GM20000 (cell line): ENCODE data around the gene RYR3.

Experiments
- DNase-seq: peaks from one replicate; pipeline ENCODE4 v3.0.0; 2012; ENCODE audit warnings: low spot score
- TF ChIP-seq, protein P1 (sequence below): IDR thresholded peaks from 2 replicates; pipeline ENCODE4 v1.5.1; 2012; ENCODE audit warnings: mild to moderate bottlenecking, control low read depth; ENCODE audit errors: extremely low read depth, missing control alignments

The RYR3 gene

DNA sequence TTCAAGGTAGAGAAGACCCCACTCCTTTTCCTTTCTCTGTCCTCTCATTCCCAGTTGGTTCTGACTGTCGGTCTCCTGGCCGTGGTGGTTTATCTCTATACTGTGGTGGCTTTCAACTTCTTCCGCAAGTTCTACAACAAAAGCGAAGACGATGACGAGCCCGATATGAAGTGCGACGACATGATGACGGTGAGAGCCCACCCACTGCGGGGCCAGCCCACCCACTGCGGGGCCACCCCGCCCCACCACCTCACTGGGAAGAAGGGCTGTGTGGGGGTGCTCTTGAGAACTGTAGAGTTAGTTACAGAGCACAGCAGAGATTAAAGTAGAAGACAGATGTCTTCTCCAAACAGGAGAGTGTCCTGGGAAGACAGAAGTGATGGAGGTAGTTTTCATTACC, 547.0 kb downstream of the RYR3 start:
- TF ChIP-seq, protein P1, sequence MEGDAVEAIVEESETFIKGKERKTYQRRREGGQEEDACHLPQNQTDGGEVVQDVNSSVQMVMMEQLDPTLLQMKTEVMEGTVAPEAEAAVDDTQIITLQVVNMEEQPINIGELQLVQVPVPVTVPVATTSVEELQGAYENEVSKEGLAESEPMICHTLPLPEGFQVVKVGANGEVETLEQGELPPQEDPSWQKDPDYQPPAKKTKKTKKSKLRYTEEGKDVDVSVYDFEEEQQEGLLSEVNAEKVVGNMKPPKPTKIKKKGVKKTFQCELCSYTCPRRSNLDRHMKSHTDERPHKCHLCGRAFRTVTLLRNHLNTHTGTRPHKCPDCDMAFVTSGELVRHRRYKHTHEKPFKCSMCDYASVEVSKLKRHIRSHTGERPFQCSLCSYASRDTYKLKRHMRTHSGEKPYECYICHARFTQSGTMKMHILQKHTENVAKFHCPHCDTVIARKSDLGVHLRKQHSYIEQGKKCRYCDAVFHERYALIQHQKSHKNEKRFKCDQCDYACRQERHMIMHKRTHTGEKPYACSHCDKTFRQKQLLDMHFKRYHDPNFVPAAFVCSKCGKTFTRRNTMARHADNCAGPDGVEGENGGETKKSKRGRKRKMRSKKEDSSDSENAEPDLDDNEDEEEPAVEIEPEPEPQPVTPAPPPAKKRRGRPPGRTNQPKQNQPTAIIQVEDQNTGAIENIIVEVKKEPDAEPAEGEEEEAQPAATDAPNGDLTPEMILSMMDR: no peak
- no peak for DNase-seq

DNA sequence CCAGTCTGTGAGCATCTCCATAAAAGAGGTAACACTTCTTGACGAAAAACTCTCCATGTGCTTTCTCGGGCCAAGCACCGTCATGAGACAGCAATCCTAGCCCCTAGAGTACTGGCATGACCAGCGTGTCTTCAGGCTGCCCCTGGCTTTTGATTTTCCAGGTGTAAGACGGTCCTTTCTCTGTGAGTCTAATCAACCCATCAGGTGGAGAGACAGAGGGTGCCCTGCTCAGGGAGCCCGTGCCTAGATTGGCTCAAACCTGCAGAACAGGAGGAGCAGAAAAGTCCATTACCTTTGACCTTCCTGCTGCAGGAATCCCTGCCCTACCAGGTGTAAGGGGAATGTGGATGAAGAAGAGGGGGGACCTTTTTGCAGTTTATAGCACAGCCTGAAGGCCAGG, 548.1 kb downstream of the RYR3 start:
- no peak for DNase-seq
- TF ChIP-seq, protein P1: no peak

DNA sequence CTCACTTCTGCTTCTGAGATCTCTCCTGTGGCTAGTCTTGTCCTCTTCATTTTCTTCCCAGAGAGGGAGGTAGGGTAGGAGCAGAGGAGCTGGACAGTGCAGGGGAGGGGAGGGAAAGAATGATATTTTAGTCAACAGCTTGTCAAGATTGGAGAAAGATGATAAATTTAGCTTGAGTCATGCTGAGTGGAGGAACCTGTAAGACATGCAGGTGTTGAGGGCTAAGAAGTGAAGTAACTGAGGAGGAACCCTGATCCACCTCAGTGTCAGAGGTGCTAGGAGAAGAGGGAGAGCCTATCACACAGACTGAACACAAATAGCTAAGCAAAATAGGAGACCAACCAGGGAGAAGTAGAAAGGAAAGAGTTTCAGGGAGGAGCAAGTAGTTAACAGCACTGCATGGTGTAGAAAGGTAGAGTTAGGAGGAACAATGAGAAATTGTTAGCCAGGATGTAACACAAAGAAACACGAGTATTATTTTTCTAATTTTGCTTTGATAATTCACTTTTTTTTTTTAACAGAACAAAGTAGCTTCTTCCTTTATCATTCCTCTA, 549.3 kb downstream of the RYR3 start:
- TF ChIP-seq, protein P1: no peak
- no peak for DNase-seq

DNA sequence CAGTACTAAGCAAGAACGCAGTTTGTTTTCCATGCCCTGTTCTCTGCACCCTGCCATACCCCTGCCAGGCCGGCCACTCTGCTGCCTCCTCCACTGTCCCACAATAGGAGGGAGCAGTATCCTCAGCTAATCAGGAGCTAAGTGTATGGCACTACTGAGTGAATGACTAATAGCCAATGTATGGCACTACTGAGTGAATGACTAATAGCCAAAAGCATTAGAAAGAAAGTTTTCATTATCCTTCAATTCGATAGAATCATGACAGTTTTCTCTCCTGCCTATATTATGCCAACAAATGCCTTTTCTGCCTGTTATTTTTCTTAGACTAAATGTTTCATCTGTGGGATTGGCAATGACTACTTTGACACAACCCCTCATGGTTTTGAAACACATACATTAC, 550.0 kb downstream of the RYR3 start:
- TF ChIP-seq, protein P1: no peak
- no peak for DNase-seq

DNA sequence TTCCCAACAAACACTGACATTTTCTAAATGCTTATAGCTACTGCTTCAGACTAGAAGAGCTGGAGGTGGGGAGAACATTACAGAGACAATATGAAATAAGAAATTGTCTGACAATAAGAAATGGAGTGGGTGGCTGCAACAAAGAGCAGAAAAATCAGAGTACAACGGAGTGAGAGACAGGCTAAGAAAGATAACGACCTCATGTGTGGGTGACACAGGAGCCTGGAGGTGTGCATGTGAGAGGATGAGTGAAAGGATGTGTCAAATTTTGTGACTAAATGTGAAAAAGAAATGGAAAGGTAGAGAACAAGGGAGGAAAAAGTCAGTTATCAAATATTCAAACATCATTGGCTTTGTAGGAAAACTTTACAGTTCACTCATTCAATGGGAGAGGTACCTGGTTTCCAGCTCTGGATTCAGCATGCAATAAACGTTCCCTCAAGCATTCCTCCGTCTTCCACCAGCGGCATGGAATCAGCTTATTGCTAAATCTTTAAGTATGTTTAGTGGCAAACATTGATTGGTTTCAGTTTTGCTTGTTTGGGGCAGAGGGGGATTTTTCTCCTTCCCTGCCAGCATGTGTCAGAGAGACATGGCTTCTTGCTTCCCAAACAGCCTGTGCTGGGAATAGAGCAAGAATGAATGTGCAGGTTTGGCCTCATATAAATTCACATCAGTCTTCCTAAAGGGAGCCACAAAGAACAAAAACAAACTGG, 553.8 kb downstream of the RYR3 start:
- TF ChIP-seq, protein P1: no peak
- no peak for DNase-seq

DNA sequence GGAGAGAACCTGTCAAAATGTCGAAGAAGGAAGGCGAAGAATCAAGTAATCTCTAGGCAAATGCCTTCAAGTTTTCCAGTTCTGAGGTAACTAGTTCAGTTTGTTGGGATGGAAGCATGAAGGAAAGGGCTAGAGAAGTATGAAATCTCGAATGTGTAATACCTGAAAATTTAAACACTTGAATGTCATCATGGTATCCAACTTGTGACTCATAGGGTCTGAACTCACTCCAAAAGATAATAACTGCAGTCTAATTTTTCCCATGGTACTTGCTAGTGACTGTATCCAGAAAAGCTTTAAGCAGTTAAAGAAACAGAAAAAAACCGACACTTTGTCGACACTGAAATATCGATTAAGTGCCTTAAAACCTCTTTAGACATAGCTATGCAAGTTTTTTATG, 554.6 kb downstream of the RYR3 start:
- no peak for DNase-seq
- TF ChIP-seq, protein P1: no peak

DNA sequence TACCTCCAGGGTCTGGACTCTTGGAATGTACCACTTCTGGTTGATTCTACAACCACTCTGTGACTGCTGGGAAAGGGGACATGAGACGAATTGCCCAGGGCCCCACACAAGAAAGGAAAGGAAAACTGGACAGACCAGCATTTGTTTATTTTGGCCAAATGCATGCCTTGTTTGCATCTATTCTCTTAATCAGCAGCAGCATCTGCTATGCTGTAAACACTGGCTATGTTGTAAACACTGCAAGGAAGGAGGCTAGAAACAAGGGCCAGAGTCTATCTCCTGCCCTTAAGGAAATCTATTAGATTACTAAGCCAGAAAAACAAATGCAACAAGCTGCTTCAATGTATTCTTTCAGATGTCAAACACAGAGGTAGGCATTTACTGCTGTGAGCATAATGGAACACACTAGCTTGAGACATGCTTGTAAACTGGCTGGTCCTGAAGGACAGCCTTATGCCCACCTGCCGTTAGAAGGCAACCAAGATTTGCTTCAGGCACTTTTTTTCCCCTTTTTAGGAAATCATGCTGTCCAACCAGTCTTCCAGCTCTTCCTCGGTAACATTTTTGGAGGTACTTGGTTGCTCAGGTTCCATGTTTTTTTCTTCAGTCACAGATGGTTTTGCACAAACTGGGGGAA, 555.5 kb downstream of the RYR3 start:
- no peak for DNase-seq
- TF ChIP-seq, protein P1: no peak
